Skeletal muscle tissue (tissue), 4 donors: ENCODE data around the gene TMED1. TPM values are rescaled to one million over a fixed set of nuclear protein-coding genes. Genes with fewer than 3 reads are reported as not detected.
"Not testable (repeated sequence)": the region's sequence is repeated elsewhere in the genome, so short reads cannot be mapped to it uniquely, and the experiment has no call there.

Experiments used
- H3K27ac ChIP-seq: one replicate; pipeline ENCODE4 v1.7.0; 2013; ENCODE audit warnings: mild to moderate bottlenecking, low read depth, low read length, inconsistent platforms
- H3K27me3 ChIP-seq, 3 donors: one replicate each; pipeline ENCODE4 v1.7.0; 2013; ENCODE audit warnings: low read length in 3 of 3; ENCODE audit not compliant: control insufficient read depth in 3 of 3, insufficient read depth in 3 of 3
- H3K36me3 ChIP-seq, 3 donors: one replicate each; pipeline ENCODE4 v1.7.0; 2013; ENCODE audit warnings: low read length in 3 of 3; ENCODE audit not compliant: control insufficient read depth in 3 of 3, insufficient read depth in 3 of 3
- H3K4me1 ChIP-seq, 3 donors: one replicate each; pipeline ENCODE4 v1.7.0; 2013; ENCODE audit warnings: low read length in 3 of 3, mild to moderate bottlenecking in 3 of 3; ENCODE audit not compliant: control insufficient read depth in 3 of 3, insufficient read depth in 3 of 3
- H3K4me3 ChIP-seq, 3 donors: one replicate each; pipeline ENCODE4 v1.7.0; 2013; ENCODE audit warnings: low read length in 3 of 3
- H3K9ac ChIP-seq, 3 donors: one replicate each; pipeline ENCODE4 v1.7.0; 2013; ENCODE audit warnings: low read length in 3 of 3, mild to moderate bottlenecking in 3 of 3, moderate library complexity in 2 of 3, low read depth in 1 of 3
- H3K9me3 ChIP-seq, 3 donors: one replicate each; pipeline ENCODE4 v1.7.0; 2013; ENCODE audit warnings: low read length in 3 of 3; ENCODE audit not compliant: control insufficient read depth in 3 of 3
- total RNA-seq: library from RNA; depleted of rRNA; stranded (reverse); fragments of >200 nt; gene quantifications from one replicate; pipeline ENCODE4 v1.2.3, GENCODE V29; 2014
- donor health status: Osteomylitis.

TMED1 gene
- total RNA-seq, 1 donor from 2014 or later, result 39.7 TPM

DNA sequence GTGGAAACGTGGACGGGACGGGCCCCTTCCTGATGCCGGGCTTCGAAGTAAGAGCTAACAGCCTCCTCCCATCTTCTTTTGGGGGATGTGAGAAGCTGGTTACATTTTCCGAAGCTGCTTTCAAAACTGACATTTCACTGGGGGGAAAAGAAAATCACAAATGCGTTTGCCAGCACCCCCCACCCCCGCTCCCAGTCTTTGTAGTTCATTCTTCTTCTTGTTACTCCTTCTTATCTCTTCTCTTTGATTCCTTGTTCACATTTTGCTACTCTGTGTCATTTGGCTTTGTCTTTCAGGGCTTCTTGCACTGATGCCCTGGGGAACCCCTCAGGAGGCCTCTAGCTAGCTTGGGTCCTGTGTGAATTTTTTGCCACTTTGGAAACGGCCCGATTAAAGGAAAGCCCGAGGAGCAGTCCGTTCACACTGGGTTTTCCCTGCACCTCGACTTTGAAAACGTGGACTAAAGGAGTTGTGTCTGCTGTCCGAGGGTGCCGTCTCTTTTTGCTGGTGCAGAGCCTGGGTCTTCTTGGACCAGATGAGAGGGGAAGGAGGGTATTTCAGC lies 36.6 kb upstream of the TMED1 start:
- Histone ChIP-seq H3K9ac (peak overlapping the region; percentile 82 to 92 (median 90)), H3K36me3 (no peaks in the 10 kb centered on the region), H3K27me3 (no peaks in the 10 kb centered on the region), H3K4me1 (peaks cover 21 to 39% (median 36%) of the 10 kb centered on the region in 3 donors), H3K9me3 (no peaks in the 10 kb centered on the region), H3K27ac (peak overlapping the region; percentile 90), H3K4me3 (peak overlapping the region; percentile 79 to 86 (median 85))

DNA sequence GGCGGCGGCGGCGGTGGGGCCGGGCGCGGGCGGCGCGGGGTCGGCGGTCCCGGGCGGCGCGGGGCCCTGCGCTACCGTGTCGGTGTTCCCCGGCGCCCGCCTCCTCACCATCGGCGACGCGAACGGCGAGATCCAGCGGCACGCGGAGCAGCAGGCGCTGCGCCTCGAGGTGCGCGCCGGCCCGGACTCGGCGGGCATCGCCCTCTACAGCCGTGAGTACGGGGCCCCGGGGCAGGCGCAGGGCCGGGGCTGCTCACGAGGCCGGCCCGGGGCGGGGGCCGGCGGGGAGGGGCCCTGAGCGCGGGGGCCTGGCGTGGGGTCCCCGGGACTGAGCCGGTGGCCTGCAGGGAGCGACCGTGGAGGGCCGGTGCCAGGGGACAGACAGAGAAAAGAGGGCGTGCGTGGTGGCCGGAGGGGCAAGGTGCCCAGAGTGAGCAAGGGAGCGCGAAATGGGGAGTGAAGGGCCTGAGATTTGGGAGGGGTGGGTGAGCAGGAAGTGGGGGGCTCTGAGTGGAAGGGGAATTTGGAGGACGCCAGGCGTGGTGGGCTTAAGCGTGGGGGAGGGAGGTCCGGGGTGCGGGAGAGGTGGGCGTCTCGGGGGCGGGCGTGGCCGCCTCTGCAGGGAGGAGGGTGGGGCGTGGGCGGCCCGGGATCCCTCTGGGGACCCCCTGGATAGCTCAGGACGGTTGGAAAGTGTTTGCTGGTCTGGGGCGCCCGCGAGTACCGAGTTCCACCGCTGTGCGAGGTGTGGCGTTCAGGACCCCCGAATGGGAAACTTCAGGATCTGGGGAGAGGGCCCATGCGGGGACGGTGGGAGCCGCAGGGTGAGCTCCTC lies 35.9 kb upstream of the TMED1 start:
- H3K9ac ChIP-seq, result peak overlapping the region; percentile 82 to 92 (median 90)
- peak overlapping the region; percentile 90 for H3K27ac ChIP-seq
- H3K27me3 ChIP-seq, result no peaks in the 10 kb centered on the region
- peak overlapping the region; percentile 79 to 86 (median 85) for H3K4me3 ChIP-seq
- peaks cover 17 to 34% (median 29%) of the 10 kb centered on the region in 3 donors for H3K4me1 ChIP-seq
- H3K36me3 ChIP-seq, result no peaks in the 10 kb centered on the region
- no peaks in the 10 kb centered on the region for H3K9me3 ChIP-seq

DNA sequence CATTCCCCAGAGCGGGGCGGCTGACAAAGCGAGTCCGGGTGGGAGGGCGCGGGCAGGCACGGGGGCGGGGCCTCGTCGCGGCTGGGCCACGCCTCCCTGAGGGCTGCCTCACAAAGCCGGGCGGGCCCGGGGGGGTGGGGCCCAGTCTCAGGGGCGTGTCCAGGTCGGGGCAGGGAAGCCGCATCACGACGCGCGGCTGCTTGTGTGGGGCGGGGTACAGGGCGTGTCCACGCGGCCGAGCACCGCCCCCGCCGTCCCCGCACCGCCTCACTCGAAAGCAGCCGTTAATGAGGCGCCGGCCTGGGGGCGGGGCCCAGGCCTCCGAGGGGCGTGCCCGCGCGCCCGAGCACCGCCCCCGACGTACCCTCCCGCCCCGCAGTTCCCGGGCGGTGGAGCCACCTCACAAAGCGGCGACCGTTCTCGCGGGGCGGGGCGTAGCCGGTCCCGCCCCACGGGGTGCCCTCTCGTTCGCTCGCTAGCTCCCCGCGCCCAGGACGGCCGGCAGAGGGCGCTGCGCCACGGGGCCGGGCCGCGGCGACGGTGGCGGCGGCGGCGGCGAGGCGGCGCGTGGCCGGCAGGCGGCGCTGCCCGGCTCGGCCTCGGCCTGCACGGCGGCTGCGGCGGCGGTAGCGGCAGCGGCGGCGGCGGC lies 35.1 kb upstream of the TMED1 start, which contains the start of gene CARM1:
TSS of gene CARM1 (plus strand) at position 599 of the 649 bp plus-strand sequence. CDS start 150 bp downstream, outside the sequence.
- no peaks in the 10 kb centered on the region for H3K9me3 ChIP-seq
- peak within 1 kb of the TSS; percentile 90 for H3K27ac ChIP-seq
- no peaks in the 10 kb centered on the region for H3K36me3 ChIP-seq
- peak within 1 kb of the TSS; percentile 79 to 86 (median 85) for H3K4me3 ChIP-seq
- H3K27me3 ChIP-seq, result no peaks in the 10 kb centered on the region
- H3K9ac ChIP-seq, result peak within 1 kb of the TSS; percentile 82 to 92 (median 90)
- peaks cover 9 to 26% (median 21%) of the 10 kb centered on the region in 3 donors for H3K4me1 ChIP-seq

DNA sequence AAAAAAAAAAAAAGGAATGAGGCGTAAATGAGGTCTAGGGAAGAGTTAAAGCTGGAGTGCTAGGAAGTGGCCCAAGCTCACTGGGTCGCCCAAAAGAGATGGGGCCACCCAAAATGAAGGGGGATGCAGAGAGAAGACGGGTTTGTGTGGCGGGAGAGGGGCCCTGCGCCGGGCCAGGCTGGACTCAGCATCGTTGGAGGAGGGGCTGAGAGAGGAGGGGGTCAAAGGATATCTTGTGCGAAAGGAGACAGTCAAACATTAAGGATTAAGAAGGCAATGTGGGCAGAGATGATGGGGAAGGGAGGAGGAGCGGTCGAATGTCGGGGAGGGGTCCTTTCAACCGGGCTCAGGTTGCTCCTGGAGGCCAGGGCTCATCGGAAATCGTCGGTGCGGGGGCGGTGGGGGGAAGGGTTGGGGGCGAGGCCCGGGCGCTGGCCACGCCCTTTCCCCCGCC lies 34.5 kb upstream of the TMED1 start:
- Histone ChIP-seq H3K9ac (peak overlapping the region; percentile 74 to 79 (median 76)), H3K36me3 (no peaks in the 10 kb centered on the region), H3K9me3 (no peaks in the 10 kb centered on the region), H3K4me1 (peaks cover 3 to 22% (median 17%) of the 10 kb centered on the region in 3 donors), H3K27ac (peak overlapping the region; percentile 81), H3K27me3 (no peaks in the 10 kb centered on the region), H3K4me3 (peak overlapping the region; percentile 73 to 78 (median 74))

DNA sequence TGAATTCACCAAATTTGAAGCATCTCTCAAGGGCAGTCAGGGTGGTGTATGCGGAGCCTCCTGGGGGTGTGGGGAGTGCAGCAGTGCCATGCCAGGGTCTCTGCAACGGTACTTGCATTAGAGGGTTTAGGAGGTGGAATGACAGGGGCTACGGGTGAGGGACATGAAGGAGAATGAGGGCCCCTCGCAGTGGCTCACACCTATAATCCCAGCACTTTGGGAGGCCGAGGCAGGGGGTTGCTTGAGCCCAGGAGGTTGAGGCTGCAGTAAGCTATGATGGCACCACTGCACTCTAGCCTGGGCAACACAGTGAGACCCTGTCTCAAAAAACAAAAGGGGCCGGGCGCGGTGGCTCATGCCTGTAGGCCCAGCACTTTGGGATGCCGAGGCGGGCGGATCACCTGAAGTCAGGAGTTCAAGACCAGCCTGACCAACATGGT lies 33.9 kb upstream of the TMED1 start:
- not testable (repeated sequence) for H3K27ac ChIP-seq, H3K27me3 ChIP-seq, H3K9ac ChIP-seq, H3K9me3 ChIP-seq, H3K4me3 ChIP-seq, H3K36me3 ChIP-seq
- H3K4me1 ChIP-seq, result peaks cover 3 to 19% (median 16%) of the 10 kb centered on the region in 3 donors

DNA sequence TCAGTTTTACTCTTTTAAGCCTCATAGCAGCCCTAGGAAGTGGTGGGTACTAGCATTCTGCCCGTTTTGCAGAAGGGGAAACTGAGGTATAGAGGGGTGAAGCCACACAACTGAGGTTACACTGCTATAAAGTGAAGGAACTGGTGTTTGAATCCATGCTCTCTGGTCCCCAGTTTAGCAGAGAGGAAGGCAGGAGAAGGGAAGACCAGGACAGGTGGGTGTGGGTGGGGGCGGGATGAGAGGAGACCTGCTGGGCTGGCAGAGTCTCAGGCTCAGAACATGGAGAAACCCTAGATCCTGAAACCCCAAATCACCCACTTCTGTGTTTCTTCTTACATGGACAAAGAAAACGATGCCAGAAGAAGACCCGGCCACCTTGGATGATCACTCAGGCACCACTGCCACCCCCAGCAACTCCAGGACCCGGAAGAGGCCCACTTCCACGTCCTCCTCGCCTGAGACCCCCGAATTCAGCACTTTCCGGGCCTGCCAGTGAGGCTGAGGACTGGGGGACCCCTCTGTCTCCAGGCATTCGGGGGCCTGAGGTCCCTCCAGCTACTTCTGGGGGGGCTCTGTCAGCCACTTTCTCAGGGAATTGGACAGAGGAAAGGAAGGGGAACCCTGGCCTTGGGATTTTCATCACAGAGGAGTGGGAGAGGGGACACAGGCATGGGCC lies 33.0 kb upstream of the TMED1 start:
- Histone ChIP-seq H3K36me3 (no peaks in the 10 kb centered on the region), H3K27ac (no peak overlapping the region), H3K27me3 (no peaks in the 10 kb centered on the region), H3K4me3 (no peak overlapping the region), H3K9me3 (no peaks in the 10 kb centered on the region), H3K4me1 (peaks cover 6 to 17% (median 15%) of the 10 kb centered on the region in 3 donors), H3K9ac (no peak overlapping the region)

DNA sequence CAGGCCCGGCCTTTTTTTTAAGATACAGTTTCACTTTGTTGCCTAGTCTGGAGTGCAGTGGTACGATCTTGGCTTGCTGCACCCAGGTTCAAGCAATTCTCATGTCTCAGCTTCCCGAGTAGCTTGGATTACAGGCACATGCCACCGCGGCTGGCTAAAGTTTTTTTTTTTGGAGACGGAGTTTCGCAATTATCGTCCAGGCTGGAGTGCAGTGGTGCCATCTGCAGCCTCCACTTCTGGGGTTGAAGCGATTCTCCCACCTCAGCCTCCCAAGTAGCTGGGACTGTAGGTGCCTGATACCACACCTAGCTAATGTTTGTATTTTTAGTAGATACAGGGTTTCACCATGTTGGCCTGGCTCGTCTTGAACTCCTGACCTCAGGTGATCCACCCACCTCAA lies 30.5 kb upstream of the TMED1 start:
- Histone ChIP-seq H3K4me3 (no peak overlapping the region), H3K36me3 (no peaks in the 10 kb centered on the region), H3K27me3 (no peaks in the 10 kb centered on the region), H3K4me1 (peaks cover 8 to 13% (median 10%) of the 10 kb centered on the region in 3 donors), H3K27ac (no peak overlapping the region), H3K9ac (no peak overlapping the region), H3K9me3 (no peaks in the 10 kb centered on the region)

DNA sequence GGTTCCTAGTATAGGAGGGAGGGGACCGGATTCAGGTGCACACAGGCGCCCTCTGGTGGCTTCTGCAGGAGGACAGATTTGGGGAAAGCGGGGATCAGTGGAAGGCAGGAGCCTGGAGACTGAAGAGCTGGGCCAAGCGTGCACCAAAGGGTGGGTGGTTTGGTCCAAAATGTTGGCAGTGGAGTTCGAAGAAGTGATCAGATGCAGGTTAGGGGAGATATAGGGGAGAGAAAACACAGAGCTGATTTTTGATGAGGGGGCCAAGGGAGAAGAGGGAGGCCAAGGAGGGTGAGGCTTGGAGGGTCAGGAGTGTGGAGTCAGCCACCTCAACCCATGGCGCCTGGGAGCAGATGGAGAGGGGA lies 28.5 kb upstream of the TMED1 start:
- peaks cover 5 to 10% (median 7%) of the 10 kb centered on the region in 3 donors for H3K4me1 ChIP-seq
- no peaks in the 10 kb centered on the region for H3K36me3 ChIP-seq
- H3K27me3 ChIP-seq, result no peaks in the 10 kb centered on the region
- peak overlapping the region; percentile 2 to 51 (median 48) for H3K9ac ChIP-seq
- H3K9me3 ChIP-seq, result no peaks in the 10 kb centered on the region
- no peak overlapping the region for H3K27ac ChIP-seq
- peak overlapping the region in 2 of 3 donors; percentile 52 to 54 for H3K4me3 ChIP-seq

DNA sequence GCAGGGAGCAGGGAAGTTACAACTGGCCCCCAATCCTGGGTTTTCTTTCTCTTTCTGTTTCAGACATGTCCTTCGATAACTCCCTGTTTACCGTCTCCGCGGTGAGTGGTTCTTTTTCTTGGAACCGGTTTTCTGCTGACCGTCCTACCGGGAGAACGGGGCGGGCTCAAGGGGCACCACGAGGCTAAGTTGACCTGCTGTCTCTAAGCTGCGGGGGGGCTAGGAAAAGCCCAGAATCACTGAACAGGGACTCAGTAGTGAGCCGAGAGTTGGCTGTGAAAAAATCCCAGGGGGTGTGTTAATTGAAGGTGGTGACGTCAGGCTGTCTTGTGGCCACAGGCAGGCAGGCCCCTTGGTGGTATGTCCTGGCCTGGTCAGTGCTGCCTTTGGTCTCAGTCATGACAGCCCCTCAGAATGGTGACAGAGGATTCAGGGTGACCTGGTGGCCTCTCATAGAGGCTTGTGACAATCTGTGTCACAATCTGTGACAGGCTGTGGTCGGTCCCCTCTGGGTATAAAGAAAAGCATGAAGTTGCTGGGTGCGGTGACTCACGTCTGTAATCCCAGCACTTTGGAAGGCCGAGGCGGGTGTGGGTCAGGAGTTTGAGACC lies 27.2 kb upstream of the TMED1 start:
- H3K9ac ChIP-seq, result peak overlapping the region in 1 of 3 donors; percentile 16
- peak overlapping the region in 1 of 3 donors; percentile 6 for H3K4me3 ChIP-seq
- no peaks in the 10 kb centered on the region for H3K9me3 ChIP-seq
- no peaks in the 10 kb centered on the region for H3K27me3 ChIP-seq
- peaks cover 5 to 10% (median 7%) of the 10 kb centered on the region in 3 donors for H3K4me1 ChIP-seq
- H3K36me3 ChIP-seq, result no peaks in the 10 kb centered on the region
- H3K27ac ChIP-seq, result peak overlapping the region; percentile 18
